ENCODE data around the gene SLC9C2. TPM values are rescaled to one million over a fixed set of nuclear protein-coding genes. Genes with fewer than 3 reads are reported as not detected.

Gene SLC9C2
- total RNA-seq, 1 donor = not detected

GRCh38 chr1:173491508-173491907 is 111.4 kb downstream of the SLC9C2 start:
- no peak overlapping the region for H2AFZ ChIP-seq (ENCODE audit: low read length)
- H3K4me3 ChIP-seq (ENCODE audit: insufficient read depth, low read length) = no peak overlapping the region
- DNase-seq (ENCODE audit: insufficient read length, low spot score, missing footprints) = no peak
- H3K79me2 ChIP-seq (ENCODE audit: insufficient read depth, low read length) = no peaks in the 10 kb centered on the region
- no peak for TF ChIP-seq CTCF (IDR thresholded peaks at IDR 0.05; ENCODE audit: extremely low read depth, low read depth, low read length)
- no peaks in the 10 kb centered on the region for H3K27me3 ChIP-seq (ENCODE audit: insufficient read depth, low read length)
- no peaks in the 10 kb centered on the region for H3K4me1 ChIP-seq (ENCODE audit: insufficient read depth, low read length)
- no peak overlapping the region for H3K4me2 ChIP-seq (ENCODE audit: insufficient read depth, low read length)
- no peak overlapping the region for H3K27ac ChIP-seq (ENCODE audit: low read depth, low read length)
- H3K9me3 ChIP-seq (ENCODE audit: low read depth, low read length) = no peaks in the 10 kb centered on the region
- H4K20me1 ChIP-seq (ENCODE audit: insufficient read depth, low read length) = no peaks in the 10 kb centered on the region
- H3K36me3 ChIP-seq (ENCODE audit: insufficient read depth, low read length) = peaks cover 29% of the 10 kb centered on the region

- no peak for DNase-seq (ENCODE audit: insufficient read length, low spot score, missing footprints)
- Histone ChIP-seq H3K4me1 (ENCODE audit: insufficient read depth, low read length) (no peaks in the 10 kb centered on the region), H3K4me3 (ENCODE audit: insufficient read depth, low read length) (no peak overlapping the region), H3K79me2 (ENCODE audit: insufficient read depth, low read length) (no peaks in the 10 kb centered on the region), H4K20me1 (ENCODE audit: insufficient read depth, low read length) (no peaks in the 10 kb centered on the region), H3K9me3 (ENCODE audit: low read depth, low read length) (no peaks in the 10 kb centered on the region), H2AFZ (ENCODE audit: low read length) (no peak overlapping the region), H3K36me3 (ENCODE audit: insufficient read depth, low read length) (peaks cover 45% of the 10 kb centered on the region), H3K27me3 (ENCODE audit: insufficient read depth, low read length) (no peaks in the 10 kb centered on the region), H3K27ac (ENCODE audit: low read depth, low read length) (no peak overlapping the region), H3K4me2 (ENCODE audit: insufficient read depth, low read length) (no peak overlapping the region)
- no peak for TF ChIP-seq CTCF (IDR thresholded peaks at IDR 0.05; ENCODE audit: extremely low read depth, low read depth, low read length)
Measured at GRCh38 chr1:173489929-173490328, 112.9 kb downstream of the SLC9C2 start.

GRCh38 chr1:173489149-173489600 is 113.7 kb downstream of the SLC9C2 start:
- TF ChIP-seq CTCF (IDR thresholded peaks at IDR 0.05; ENCODE audit: extremely low read depth, low read depth, low read length) = no peak
- no peak for DNase-seq (ENCODE audit: insufficient read length, low spot score, missing footprints)

GRCh38 chr1:173488001-173488400 is 114.9 kb downstream of the SLC9C2 start:
- Histone ChIP-seq H3K9me3 (ENCODE audit: low read depth, low read length) (no peaks in the 10 kb centered on the region), H4K20me1 (ENCODE audit: insufficient read depth, low read length) (no peaks in the 10 kb centered on the region), H3K27ac (ENCODE audit: low read depth, low read length) (no peak overlapping the region), H3K4me1 (ENCODE audit: insufficient read depth, low read length) (no peaks in the 10 kb centered on the region), H3K27me3 (ENCODE audit: insufficient read depth, low read length) (no peaks in the 10 kb centered on the region), H3K36me3 (ENCODE audit: insufficient read depth, low read length) (peaks cover 61% of the 10 kb centered on the region), H3K4me2 (ENCODE audit: insufficient read depth, low read length) (no peak overlapping the region), H2AFZ (ENCODE audit: low read length) (no peak overlapping the region), H3K79me2 (ENCODE audit: insufficient read depth, low read length) (no peaks in the 10 kb centered on the region), H3K4me3 (ENCODE audit: insufficient read depth, low read length) (no peak overlapping the region)
- TF ChIP-seq CTCF (IDR thresholded peaks at IDR 0.05; ENCODE audit: extremely low read depth, low read depth, low read length) = no peak
- DNase-seq (ENCODE audit: insufficient read length, low spot score, missing footprints) = no peak

More at GRCh38 chr1:173489149-173489600, 113.7 kb downstream of the SLC9C2 start:
- Histone ChIP-seq H2AFZ (ENCODE audit: low read length) (no peak overlapping the region), H3K27ac (ENCODE audit: low read depth, low read length) (no peak overlapping the region), H3K27me3 (ENCODE audit: insufficient read depth, low read length) (no peaks in the 10 kb centered on the region), H3K79me2 (ENCODE audit: insufficient read depth, low read length) (no peaks in the 10 kb centered on the region), H4K20me1 (ENCODE audit: insufficient read depth, low read length) (no peaks in the 10 kb centered on the region), H3K4me1 (ENCODE audit: insufficient read depth, low read length) (no peaks in the 10 kb centered on the region), H3K4me3 (ENCODE audit: insufficient read depth, low read length) (no peak overlapping the region), H3K4me2 (ENCODE audit: insufficient read depth, low read length) (no peak overlapping the region), H3K9me3 (ENCODE audit: low read depth, low read length) (no peaks in the 10 kb centered on the region), H3K36me3 (ENCODE audit: insufficient read depth, low read length) (peaks cover 52% of the 10 kb centered on the region)
